PC-3 (cell line): ENCODE results near the gene SHISA6.

Experiments
- EZH2phosphoT487 ChIP-seq: fragments of 300-600 bp; sonication (generic); IDR thresholded peaks from 2 replicates; pipeline ENCODE4 v1.6.1; 2018; ENCODE audit warnings: mild to moderate bottlenecking, antibody characterized with exemption, low read length, borderline replicate concordance
- TF ChIP-seq, protein P1 (sequence below): fragments of 300-600 bp; sonication (generic); conservative IDR thresholded peaks from 2 replicates; pipeline ENCODE4 v1.5.1; 2017; ENCODE audit warnings: antibody characterized with exemption, low read depth, mild to moderate bottlenecking, low read length

DNA sequence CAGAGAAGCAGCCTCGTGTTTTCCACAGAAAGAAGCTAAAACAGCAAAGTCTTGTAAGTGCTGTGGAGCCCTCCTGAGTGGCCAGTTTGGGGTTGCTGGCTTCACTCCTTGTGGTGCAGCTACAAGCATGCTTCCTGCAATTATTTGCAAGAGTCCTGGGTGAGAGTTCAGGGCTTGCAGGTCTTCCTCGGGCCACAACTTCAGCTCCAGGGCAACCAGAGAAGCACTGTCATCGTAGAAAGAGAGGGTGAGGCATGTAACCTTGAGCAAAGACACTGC lies 37.9 kb downstream of the SHISA6 start:
- TF ChIP-seq, protein P1, sequence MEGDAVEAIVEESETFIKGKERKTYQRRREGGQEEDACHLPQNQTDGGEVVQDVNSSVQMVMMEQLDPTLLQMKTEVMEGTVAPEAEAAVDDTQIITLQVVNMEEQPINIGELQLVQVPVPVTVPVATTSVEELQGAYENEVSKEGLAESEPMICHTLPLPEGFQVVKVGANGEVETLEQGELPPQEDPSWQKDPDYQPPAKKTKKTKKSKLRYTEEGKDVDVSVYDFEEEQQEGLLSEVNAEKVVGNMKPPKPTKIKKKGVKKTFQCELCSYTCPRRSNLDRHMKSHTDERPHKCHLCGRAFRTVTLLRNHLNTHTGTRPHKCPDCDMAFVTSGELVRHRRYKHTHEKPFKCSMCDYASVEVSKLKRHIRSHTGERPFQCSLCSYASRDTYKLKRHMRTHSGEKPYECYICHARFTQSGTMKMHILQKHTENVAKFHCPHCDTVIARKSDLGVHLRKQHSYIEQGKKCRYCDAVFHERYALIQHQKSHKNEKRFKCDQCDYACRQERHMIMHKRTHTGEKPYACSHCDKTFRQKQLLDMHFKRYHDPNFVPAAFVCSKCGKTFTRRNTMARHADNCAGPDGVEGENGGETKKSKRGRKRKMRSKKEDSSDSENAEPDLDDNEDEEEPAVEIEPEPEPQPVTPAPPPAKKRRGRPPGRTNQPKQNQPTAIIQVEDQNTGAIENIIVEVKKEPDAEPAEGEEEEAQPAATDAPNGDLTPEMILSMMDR: no peak
- TF ChIP-seq EZH2phosphoT487: no peak
